ENCODE data around the gene GREB1L. TPM values are rescaled to one million over a fixed set of nuclear protein-coding genes. Genes with fewer than 3 reads are reported as not detected.
"Not testable (repeated sequence)": the region's sequence is repeated elsewhere in the genome, so short reads cannot be mapped to it uniquely, and the experiment has no call there.

Gene GREB1L
- total and polyA plus RNA-seq, 2 donors (not counting 1 experiment from before 2014, with no cell fraction given): 0.33 to 0.41 TPM

GRCh38 chr18:21314724-21315123 is 72.7 kb downstream of the GREB1L start:
- no peak overlapping the region for H3K27ac ChIP-seq (ENCODE audit: insufficient read depth, low read length)

GRCh38 chr18:21315126-21315525 is 73.1 kb downstream of the GREB1L start:
- not testable (repeated sequence) for H2AFZ ChIP-seq (ENCODE audit: low read length); H3K9me3 ChIP-seq (ENCODE audit: control insufficient read depth, insufficient read depth, low read depth, low read length); DNase-seq (ENCODE audit: low read depth in 2 of 2); H3K4me3 ChIP-seq (replicated peaks in 1 of 4; ENCODE audit: control extremely low read depth in 1 of 4, insufficient read depth in 1 of 4, low read depth in 3 of 4, low read length in 4 of 4); H3K79me2 ChIP-seq (ENCODE audit: control insufficient read depth, insufficient read depth, low read length); H3K4me2 ChIP-seq (ENCODE audit: extremely low read depth, insufficient read depth, low read length); H3K27ac ChIP-seq (ENCODE audit: insufficient read depth, low read length); H3K36me3 ChIP-seq (ENCODE audit: control insufficient read depth, insufficient read depth, low read length); H3K27me3 ChIP-seq (ENCODE audit: control insufficient read depth, insufficient read depth, low read length); H3K4me1 ChIP-seq (ENCODE audit: control insufficient read depth, extremely low read depth, insufficient read depth, low read length); H4K20me1 ChIP-seq (ENCODE audit: control insufficient read depth, extremely low read depth, insufficient read depth, low read length); H3K9ac ChIP-seq (ENCODE audit: insufficient read depth, low read length)

More at GRCh38 chr18:21314724-21315123, 72.7 kb downstream of the GREB1L start:
- Histone ChIP-seq H3K4me3 (replicated peaks in 1 of 4; ENCODE audit: control extremely low read depth in 1 of 4, insufficient read depth in 1 of 4, low read depth in 3 of 4, low read length in 4 of 4) (no peak overlapping the region), H4K20me1 (ENCODE audit: control insufficient read depth, extremely low read depth, insufficient read depth, low read length) (no peaks in the 10 kb centered on the region), H3K36me3 (ENCODE audit: control insufficient read depth, insufficient read depth, low read length) (no peaks in the 10 kb centered on the region), H2AFZ (ENCODE audit: low read length) (no peak overlapping the region), H3K9me3 (ENCODE audit: control insufficient read depth, insufficient read depth, low read depth, low read length) (no peaks in the 10 kb centered on the region), H3K9ac (ENCODE audit: insufficient read depth, low read length) (no peak overlapping the region), H3K79me2 (ENCODE audit: control insufficient read depth, insufficient read depth, low read length) (no peaks in the 10 kb centered on the region), H3K4me2 (ENCODE audit: extremely low read depth, insufficient read depth, low read length) (no peak overlapping the region), H3K4me1 (ENCODE audit: control insufficient read depth, extremely low read depth, insufficient read depth, low read length) (no peaks in the 10 kb centered on the region), H3K27me3 (ENCODE audit: control insufficient read depth, insufficient read depth, low read length) (no peaks in the 10 kb centered on the region)
- TF ChIP-seq CTCF (conservative IDR thresholded peaks at IDR 0.05 in 1 of 2, IDR thresholded peaks at IDR 0.05 in 1 of 2; ENCODE audit: low read depth in 1 of 2, low read length in 2 of 2): no peak
- no peak for TF ChIP-seq EZH2 (IDR thresholded peaks at IDR 0.05; ENCODE audit: low read length, missing control alignments)
- peak in 1 of 2 donors; percentile 38 for DNase-seq (ENCODE audit: low read depth in 2 of 2)

DNA sequence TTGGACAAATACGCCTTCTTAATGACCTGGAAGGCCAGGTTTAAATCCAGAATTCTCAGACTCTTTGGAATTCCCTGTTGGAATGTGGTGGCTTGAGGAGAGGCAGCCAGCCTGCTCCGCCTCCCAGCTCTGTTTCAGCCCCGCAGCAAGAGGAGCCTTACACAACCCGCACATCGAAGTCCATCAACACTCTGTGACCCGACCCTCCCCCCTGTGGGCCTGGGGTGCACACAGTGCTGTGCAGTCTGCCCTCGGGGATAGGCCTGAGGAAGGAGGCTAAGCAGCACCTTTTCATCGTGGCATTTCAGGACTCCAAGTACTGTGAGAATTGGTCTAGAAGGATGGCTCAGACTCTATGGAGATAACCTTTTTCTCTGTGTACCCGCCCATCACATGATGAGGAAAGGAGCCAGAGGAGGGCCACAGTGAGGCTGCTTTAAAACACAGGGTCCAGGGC is 73.7 kb downstream of the GREB1L start:
- Histone ChIP-seq H3K4me2 (ENCODE audit: extremely low read depth, insufficient read depth, low read length) (no peak overlapping the region), H4K20me1 (ENCODE audit: control insufficient read depth, extremely low read depth, insufficient read depth, low read length) (no peaks in the 10 kb centered on the region), H3K4me3 (replicated peaks in 1 of 4; ENCODE audit: control extremely low read depth in 1 of 4, insufficient read depth in 1 of 4, low read depth in 3 of 4, low read length in 4 of 4) (no peak overlapping the region), H3K79me2 (ENCODE audit: control insufficient read depth, insufficient read depth, low read length) (no peaks in the 10 kb centered on the region), H3K27ac (ENCODE audit: insufficient read depth, low read length) (no peak overlapping the region), H3K9me3 (ENCODE audit: control insufficient read depth, insufficient read depth, low read depth, low read length) (no peaks in the 10 kb centered on the region), H3K9ac (ENCODE audit: insufficient read depth, low read length) (no peak overlapping the region), H3K4me1 (ENCODE audit: control insufficient read depth, extremely low read depth, insufficient read depth, low read length) (no peaks in the 10 kb centered on the region), H3K36me3 (ENCODE audit: control insufficient read depth, insufficient read depth, low read length) (no peaks in the 10 kb centered on the region), H3K27me3 (ENCODE audit: control insufficient read depth, insufficient read depth, low read length) (no peaks in the 10 kb centered on the region), H2AFZ (ENCODE audit: low read length) (no peak overlapping the region)
- DNase-seq (ENCODE audit: low read depth in 2 of 2): peak in 1 of 2 donors; percentile 88
- no peak for TF ChIP-seq CTCF (conservative IDR thresholded peaks at IDR 0.05 in 1 of 2, IDR thresholded peaks at IDR 0.05 in 1 of 2; ENCODE audit: low read depth in 1 of 2, low read length in 2 of 2)
- no peak for TF ChIP-seq EZH2 (IDR thresholded peaks at IDR 0.05; ENCODE audit: low read length, missing control alignments)

All from fibroblast of lung (primary cell).